MCF 10A (cell line): ENCODE data around the gene ALKBH3. TPM values are rescaled to one million over a fixed set of nuclear protein-coding genes. Genes with fewer than 3 reads are reported as not detected.

Source experiments
- BruUV-seq: library from RNA; stranded (reverse); fragments of 400-500 nt; replicated peaks from 2 replicates; lab custom pipeline; 2021; lab: Mats Ljungman, UMichigan
- CTCF ChIA-PET: fragments of 300-600 bp; sonication (Branson Sonifier 250); formaldehyde crosslinking; extraction: SDS; loops from one replicate; lab custom pipeline; 2021; ENCODE audit warnings: antibody characterized with exemption, inconsistent platforms; lab: Yijun Ruan, JAX
- POLR2A ChIA-PET: fragments of 300-600, 350-650 bp; sonication (Branson Sonifier 250); formaldehyde crosslinking; extraction: SDS; loops from one replicate; lab custom pipeline; 2020; ENCODE audit warnings: antibody characterized with exemption, inconsistent platforms; lab: Yijun Ruan, JAX
- DNase-seq: peaks from one replicate; pipeline ENCODE4 v3.0.0-alpha.2; 2018; ENCODE audit not compliant: unreplicated experiment
- H3K27ac Mint-ChIP-seq: one replicate; pipeline ENCODE4 v1.8.0; 2022; ENCODE audit warnings: mild to moderate bottlenecking, low read depth, mixed read lengths; ENCODE audit not compliant: unreplicated experiment
- H3K27me3 Mint-ChIP-seq: one replicate; pipeline ENCODE4 v1.8.0; 2022; ENCODE audit warnings: mixed read lengths; ENCODE audit not compliant: insufficient read depth, unreplicated experiment
- H3K36me3 Mint-ChIP-seq: one replicate; pipeline ENCODE4 v1.8.0; 2022; ENCODE audit warnings: mild to moderate bottlenecking, moderate library complexity, mixed read lengths; ENCODE audit not compliant: insufficient read depth, unreplicated experiment
- H3K4me1 Mint-ChIP-seq: one replicate; pipeline ENCODE4 v1.8.0; 2022; ENCODE audit warnings: mixed read lengths; ENCODE audit not compliant: insufficient read depth, unreplicated experiment
- H3K4me3 Mint-ChIP-seq: one replicate; pipeline ENCODE4 v1.8.0; 2022; ENCODE audit warnings: mild to moderate bottlenecking, moderate library complexity, mixed read lengths; ENCODE audit not compliant: unreplicated experiment
- H3K9me3 Mint-ChIP-seq: one replicate; pipeline ENCODE4 v1.8.0; 2022; ENCODE audit warnings: mixed read lengths; ENCODE audit not compliant: unreplicated experiment
- intact Hi-C: fragments of 100-400 bp; cut with micrococcal nuclease; formaldehyde crosslinking; loops from 2 replicates; pipeline ENCODE4 v1.14.1; 2022
- total RNA-seq: library from RNA; stranded (reverse); gene quantifications from 2 replicates; pipeline ENCODE4 v1.2.3, GENCODE V29; 2022
- TF ChIP-seq, protein P1 (sequence below): fragments of 200-600 bp; IDR thresholded peaks from one replicate; pipeline ENCODE4 v1.8.0; 2022; ENCODE audit warnings: antibody characterized with exemption, mild to moderate bottlenecking; ENCODE audit not compliant: unreplicated experiment

Gene ALKBH3
- total RNA-seq, 1 experiment from 2014 or later = 76.2 TPM

DNA sequence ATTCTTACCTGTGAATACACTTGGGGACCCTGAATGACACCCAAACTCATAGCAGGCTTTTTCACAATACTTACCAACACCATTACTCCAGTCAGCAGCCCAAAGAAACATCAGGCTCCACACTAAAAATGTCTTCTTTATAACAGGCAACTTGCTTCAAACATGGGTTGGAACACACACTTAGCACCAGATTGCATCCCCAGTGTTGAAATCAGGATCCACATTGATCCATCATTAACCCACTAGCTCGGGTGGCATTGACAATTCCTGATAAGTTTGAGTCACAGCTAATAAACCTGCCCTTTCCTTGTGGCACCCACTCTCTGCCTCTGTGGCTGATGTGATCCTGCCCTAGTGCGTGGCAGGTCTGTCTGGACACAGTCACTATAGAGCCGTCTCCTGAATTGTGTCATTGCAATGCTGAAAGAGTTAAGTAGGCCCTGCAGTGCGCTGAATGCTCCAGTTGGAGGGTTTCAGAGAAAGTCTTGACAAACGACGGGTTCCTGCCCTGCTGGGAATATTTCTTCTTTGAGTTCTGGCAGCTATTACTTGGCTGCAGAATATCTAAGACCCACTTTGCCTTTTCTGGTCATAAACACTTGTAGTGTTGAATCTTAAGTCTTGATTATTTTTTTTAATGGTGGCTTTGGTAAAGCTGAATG, 42.2 kb downstream of the ALKBH3 start:
- BruUV-seq = no TSS peak
- ChIA-PET POLR2A (interaction anchor here (1.3 kb wide), 2 partner anchors 15 to 23 kb away, joined by 3 to 4 read pairs; no protein-coding TSS in a partner anchor), CTCF (interaction anchor here (0.6 to 2.2 kb wide), 5 partner anchors 15 to 611 kb away, joined by 3 to 8 read pairs (median 5); no protein-coding TSS in a partner anchor)
- no peak overlapping the region for H3K27ac Mint-ChIP-seq
- no peak overlapping the region for H3K4me3 Mint-ChIP-seq
- intact Hi-C loops = no loop called here
- H3K9me3 Mint-ChIP-seq = no peaks in the 10 kb centered on the region
- DNase-seq = no peak
- peaks cover 18% of the 10 kb centered on the region for H3K36me3 Mint-ChIP-seq
- H3K27me3 Mint-ChIP-seq = no peaks in the 10 kb centered on the region
- TF ChIP-seq, protein P1, sequence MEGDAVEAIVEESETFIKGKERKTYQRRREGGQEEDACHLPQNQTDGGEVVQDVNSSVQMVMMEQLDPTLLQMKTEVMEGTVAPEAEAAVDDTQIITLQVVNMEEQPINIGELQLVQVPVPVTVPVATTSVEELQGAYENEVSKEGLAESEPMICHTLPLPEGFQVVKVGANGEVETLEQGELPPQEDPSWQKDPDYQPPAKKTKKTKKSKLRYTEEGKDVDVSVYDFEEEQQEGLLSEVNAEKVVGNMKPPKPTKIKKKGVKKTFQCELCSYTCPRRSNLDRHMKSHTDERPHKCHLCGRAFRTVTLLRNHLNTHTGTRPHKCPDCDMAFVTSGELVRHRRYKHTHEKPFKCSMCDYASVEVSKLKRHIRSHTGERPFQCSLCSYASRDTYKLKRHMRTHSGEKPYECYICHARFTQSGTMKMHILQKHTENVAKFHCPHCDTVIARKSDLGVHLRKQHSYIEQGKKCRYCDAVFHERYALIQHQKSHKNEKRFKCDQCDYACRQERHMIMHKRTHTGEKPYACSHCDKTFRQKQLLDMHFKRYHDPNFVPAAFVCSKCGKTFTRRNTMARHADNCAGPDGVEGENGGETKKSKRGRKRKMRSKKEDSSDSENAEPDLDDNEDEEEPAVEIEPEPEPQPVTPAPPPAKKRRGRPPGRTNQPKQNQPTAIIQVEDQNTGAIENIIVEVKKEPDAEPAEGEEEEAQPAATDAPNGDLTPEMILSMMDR = no peak
- H3K4me1 Mint-ChIP-seq = peaks cover 23% of the 10 kb centered on the region

DNA sequence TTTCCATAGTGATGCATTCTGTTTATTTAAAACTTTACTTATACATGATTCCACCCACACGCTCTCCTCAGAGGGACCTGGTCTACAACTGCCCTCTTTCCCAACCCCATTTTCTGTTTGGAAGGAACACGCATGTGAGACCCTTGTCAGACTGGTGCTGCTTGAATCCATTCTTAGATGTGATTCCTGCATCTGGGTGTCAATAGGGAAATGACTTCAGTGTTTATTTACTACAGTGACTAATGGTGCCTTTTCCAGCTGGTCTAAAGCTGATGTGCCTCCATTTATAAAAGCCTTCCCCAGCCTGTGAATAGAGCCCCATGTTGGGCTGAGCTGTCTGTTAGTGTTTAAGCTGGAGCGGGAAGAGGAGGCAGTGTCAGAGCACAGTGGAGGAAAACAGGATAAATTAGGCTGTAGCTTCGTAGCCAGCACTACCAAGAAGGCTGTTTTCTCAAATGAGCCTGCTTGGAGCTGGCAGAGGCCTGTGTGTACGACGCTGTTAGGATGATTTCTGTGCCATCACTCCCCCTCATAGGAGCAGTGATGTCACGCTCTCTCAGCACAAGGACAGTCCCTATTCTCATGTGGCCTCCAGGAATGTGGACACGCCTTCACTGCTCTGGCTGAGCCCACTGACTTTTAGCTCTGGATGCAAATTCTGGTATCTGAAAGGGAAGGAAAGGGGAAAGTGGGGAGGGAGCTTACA, 42.9 kb downstream of the ALKBH3 start:
- no TSS peak for BruUV-seq
- no peak for DNase-seq
- ChIA-PET CTCF (interaction anchor here (0.5 to 2.2 kb wide), 7 partner anchors 14 to 612 kb away, joined by 3 to 8 read pairs (median 3); no protein-coding TSS in a partner anchor), POLR2A (interaction anchor here (0.5 to 1.3 kb wide), 2 partner anchors 14 to 17 kb away, joined by 3 read pairs; no protein-coding TSS in a partner anchor)
- intact Hi-C loops = no loop called here
- H3K27ac Mint-ChIP-seq = no peak overlapping the region
- H3K9me3 Mint-ChIP-seq = no peaks in the 10 kb centered on the region
- H3K27me3 Mint-ChIP-seq = no peaks in the 10 kb centered on the region
- TF ChIP-seq, protein P1 = no peak
- H3K4me1 Mint-ChIP-seq = peaks cover 22% of the 10 kb centered on the region
- H3K36me3 Mint-ChIP-seq = peaks cover 12% of the 10 kb centered on the region
- H3K4me3 Mint-ChIP-seq = no peak overlapping the region

DNA sequence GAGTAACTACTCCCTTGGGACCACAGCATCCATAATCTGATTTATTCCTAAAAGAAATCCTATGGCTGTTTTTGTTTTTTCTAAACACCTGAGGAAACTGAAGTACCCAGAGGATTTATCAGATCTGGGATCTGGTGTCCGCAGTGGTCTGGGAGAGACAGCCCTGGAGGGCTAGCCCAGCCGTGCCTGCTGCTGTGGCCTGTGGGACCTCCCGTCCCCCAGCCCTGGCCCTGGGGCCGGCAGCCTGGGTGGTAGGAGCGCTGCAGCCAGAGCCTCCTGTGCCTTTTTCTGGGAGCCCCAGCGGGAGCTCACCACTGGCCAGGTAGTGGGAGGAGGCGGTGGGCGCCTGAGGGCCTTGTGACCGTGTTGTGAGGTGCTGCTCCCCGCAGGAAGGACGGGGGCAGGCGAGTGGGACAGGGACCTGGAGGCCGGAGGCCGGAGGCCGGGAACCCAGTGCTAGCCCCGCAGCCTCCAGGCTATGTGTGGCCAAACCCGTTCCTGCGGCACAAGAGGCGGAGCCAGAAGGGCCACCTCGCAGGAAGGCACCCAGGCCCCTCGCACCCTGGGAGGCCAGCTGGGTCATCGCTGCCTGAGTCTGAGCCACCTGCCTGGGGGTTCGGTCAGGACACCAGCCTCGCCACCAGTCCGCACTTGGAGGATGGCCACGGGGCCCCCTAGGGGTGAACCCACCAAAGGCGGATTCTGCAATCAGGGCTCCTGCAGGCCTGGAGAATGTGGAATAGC, 43.7 kb downstream of the ALKBH3 start:
- DNase-seq = no peak
- H3K4me1 Mint-ChIP-seq = peaks cover 17% of the 10 kb centered on the region
- TF ChIP-seq, protein P1 = peak; percentile 15
- intact Hi-C loops = no loop called here
- H3K27ac Mint-ChIP-seq = no peak overlapping the region
- peaks cover 4% of the 10 kb centered on the region for H3K36me3 Mint-ChIP-seq
- no peak overlapping the region for H3K4me3 Mint-ChIP-seq
- CTCF ChIA-PET = interaction anchor here (0.5 to 2.2 kb wide), 6 partner anchors 21 to 789 kb away, joined by 3 to 6 read pairs (median 4); no protein-coding TSS in a partner anchor
- H3K27me3 Mint-ChIP-seq = no peaks in the 10 kb centered on the region
- no peaks in the 10 kb centered on the region for H3K9me3 Mint-ChIP-seq
- no TSS peak for BruUV-seq
- POLR2A ChIA-PET = interaction anchor here (0.5 to 1.3 kb wide), 2 partner anchors 13 to 16 kb away, joined by 3 read pairs; no protein-coding TSS in a partner anchor
